A673 (cell line): ENCODE measurements around the gene HSD17B2.

Experiments used
- CTCF ChIP-seq: fragments of 300-800, 200-600 bp; sonication (generic); conservative IDR thresholded peaks from 2 replicates; pipeline ENCODE4 v1.5.1; 2017; ENCODE audit warnings: low read depth, mild to moderate bottlenecking, antibody characterized with exemption, low read length, moderate library complexity, mixed read lengths
- EZH2 ChIP-seq: fragments of 200-600 bp; sonication (generic); IDR thresholded peaks from 2 replicates; pipeline ENCODE4 v1.6.1; 2017; ENCODE audit warnings: borderline replicate concordance, low read depth, mild to moderate bottlenecking, mixed read lengths, antibody characterized with exemption, low read length; ENCODE audit not compliant: poor library complexity, severe bottlenecking

GRCh38 chr16:82037666-82038065, 2.6 kb downstream of the HSD17B2 start:
- TF ChIP-seq CTCF (no peak), EZH2 (no peak)
